ENCODE data around the gene AZI2.

- TF ChIP-seq CTCF (IDR thresholded peaks at IDR 0.05; ENCODE audit: insufficient read depth, low read length) (no peak), POLR2AphosphoS5 (IDR thresholded peaks at IDR 0.05; ENCODE audit: low read depth) (no peak), REST (IDR thresholded peaks at IDR 0.05; ENCODE audit: insufficient replicate concordance, low read depth) (no peak), GABPA (IDR thresholded peaks at IDR 0.05; ENCODE audit: low read depth) (no peak)
Measured at GRCh38 chr3:28337230-28337629, 11.4 kb downstream of the AZI2 start.
